ENCODE measurements around the gene CAMTA1.

CAMTA1 gene

GRCh38 chr1:7474786-7475502 is 689.7 kb downstream of the CAMTA1 start:
- DNase-seq (ENCODE audit: low read depth): no peak
- no peak for TF ChIP-seq CTCF (IDR thresholded peaks at IDR 0.05; ENCODE audit: control insufficient read depth, insufficient read depth, low read depth, low read length, missing control alignments)
- no peak overlapping the region for H3K4me3 ChIP-seq (ENCODE audit: control insufficient read depth, low read depth, low read length)

- DNase-seq (ENCODE audit: low read depth): no peak
- TF ChIP-seq CTCF (IDR thresholded peaks at IDR 0.05; ENCODE audit: control insufficient read depth, insufficient read depth, low read depth, low read length, missing control alignments): no peak
- H3K4me3 ChIP-seq (ENCODE audit: control insufficient read depth, low read depth, low read length): no peak overlapping the region
These were observed 690.4 kb downstream of the CAMTA1 start for GRCh38 chr1:7475691-7476090.

- no peak for DNase-seq (ENCODE audit: low read depth)
- no peak for TF ChIP-seq CTCF (IDR thresholded peaks at IDR 0.05; ENCODE audit: control insufficient read depth, insufficient read depth, low read depth, low read length, missing control alignments)
- no peak overlapping the region for H3K4me3 ChIP-seq (ENCODE audit: control insufficient read depth, low read depth, low read length)
These were observed 691.1 kb downstream of the CAMTA1 start for GRCh38 chr1:7476402-7476801.

GRCh38 chr1:7476861-7477547 is 691.8 kb downstream of the CAMTA1 start:
- no peak for DNase-seq (ENCODE audit: low read depth)
- no peak for TF ChIP-seq CTCF (IDR thresholded peaks at IDR 0.05; ENCODE audit: control insufficient read depth, insufficient read depth, low read depth, low read length, missing control alignments)

GRCh38 chr1:7477593-7477992 is 692.3 kb downstream of the CAMTA1 start:
- DNase-seq (ENCODE audit: low read depth): no peak
- H3K4me3 ChIP-seq (ENCODE audit: control insufficient read depth, low read depth, low read length): no peak overlapping the region
- TF ChIP-seq CTCF (IDR thresholded peaks at IDR 0.05; ENCODE audit: control insufficient read depth, insufficient read depth, low read depth, low read length, missing control alignments): no peak

More at GRCh38 chr1:7476861-7477547, 691.8 kb downstream of the CAMTA1 start:
- no peak overlapping the region for H3K4me3 ChIP-seq (ENCODE audit: control insufficient read depth, low read depth, low read length)

- H3K4me3 ChIP-seq (ENCODE audit: control insufficient read depth, low read depth, low read length): no peak overlapping the region
- no peak for DNase-seq (ENCODE audit: low read depth)
- TF ChIP-seq CTCF (IDR thresholded peaks at IDR 0.05; ENCODE audit: control insufficient read depth, insufficient read depth, low read depth, low read length, missing control alignments): no peak
These were observed 693.0 kb downstream of the CAMTA1 start for GRCh38 chr1:7478142-7478790.

Measured in AG09309 (cell line).